Epithelial cell of esophagus (primary cell): ENCODE results near the gene RAB31.
A peak's percentile ranks its signal among the peaks of the same experiment; 100 is the strongest.

ENCODE experiments used
- DNase-seq: peaks from one replicate; pipeline ENCODE4 v3.0.0; 2010; ENCODE audit warnings: low read depth
- H3K4me3 ChIP-seq: 2 replicates; pipeline ENCODE4 v1.5.1; 2011; ENCODE audit warnings: mild to moderate bottlenecking, low read length, control low read depth
- TF ChIP-seq, protein P1 (sequence below): IDR thresholded peaks from 2 replicates; pipeline ENCODE4 v1.5.1; 2011; ENCODE audit warnings: low read depth, mild to moderate bottlenecking, low read length, control low read depth, inconsistent platforms; ENCODE audit not compliant: insufficient read depth; ENCODE audit errors: missing control alignments

The RAB31 gene

DNA sequence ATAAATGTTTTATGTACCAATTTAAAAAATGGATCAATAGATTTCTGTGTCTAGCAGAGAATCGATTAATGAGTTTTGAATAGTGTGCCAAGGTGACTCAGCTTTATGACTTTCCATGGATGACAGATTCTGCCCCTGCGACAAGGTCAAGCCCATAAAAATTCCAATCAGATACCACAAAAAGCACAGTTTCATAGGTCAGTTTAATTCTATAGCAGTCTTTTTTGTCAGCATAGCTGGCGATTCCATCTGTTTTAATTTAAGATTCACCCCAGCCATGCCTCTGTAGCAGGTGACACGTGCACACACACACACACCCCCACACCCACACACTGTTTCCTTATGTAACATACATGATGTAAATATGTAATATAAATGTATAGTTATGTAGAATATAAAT, 28.9 kb downstream of the RAB31 start:
- H3K4me3 ChIP-seq, result no peak overlapping the region
- TF ChIP-seq, protein P1, sequence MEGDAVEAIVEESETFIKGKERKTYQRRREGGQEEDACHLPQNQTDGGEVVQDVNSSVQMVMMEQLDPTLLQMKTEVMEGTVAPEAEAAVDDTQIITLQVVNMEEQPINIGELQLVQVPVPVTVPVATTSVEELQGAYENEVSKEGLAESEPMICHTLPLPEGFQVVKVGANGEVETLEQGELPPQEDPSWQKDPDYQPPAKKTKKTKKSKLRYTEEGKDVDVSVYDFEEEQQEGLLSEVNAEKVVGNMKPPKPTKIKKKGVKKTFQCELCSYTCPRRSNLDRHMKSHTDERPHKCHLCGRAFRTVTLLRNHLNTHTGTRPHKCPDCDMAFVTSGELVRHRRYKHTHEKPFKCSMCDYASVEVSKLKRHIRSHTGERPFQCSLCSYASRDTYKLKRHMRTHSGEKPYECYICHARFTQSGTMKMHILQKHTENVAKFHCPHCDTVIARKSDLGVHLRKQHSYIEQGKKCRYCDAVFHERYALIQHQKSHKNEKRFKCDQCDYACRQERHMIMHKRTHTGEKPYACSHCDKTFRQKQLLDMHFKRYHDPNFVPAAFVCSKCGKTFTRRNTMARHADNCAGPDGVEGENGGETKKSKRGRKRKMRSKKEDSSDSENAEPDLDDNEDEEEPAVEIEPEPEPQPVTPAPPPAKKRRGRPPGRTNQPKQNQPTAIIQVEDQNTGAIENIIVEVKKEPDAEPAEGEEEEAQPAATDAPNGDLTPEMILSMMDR, result no peak
- no peak for DNase-seq

DNA sequence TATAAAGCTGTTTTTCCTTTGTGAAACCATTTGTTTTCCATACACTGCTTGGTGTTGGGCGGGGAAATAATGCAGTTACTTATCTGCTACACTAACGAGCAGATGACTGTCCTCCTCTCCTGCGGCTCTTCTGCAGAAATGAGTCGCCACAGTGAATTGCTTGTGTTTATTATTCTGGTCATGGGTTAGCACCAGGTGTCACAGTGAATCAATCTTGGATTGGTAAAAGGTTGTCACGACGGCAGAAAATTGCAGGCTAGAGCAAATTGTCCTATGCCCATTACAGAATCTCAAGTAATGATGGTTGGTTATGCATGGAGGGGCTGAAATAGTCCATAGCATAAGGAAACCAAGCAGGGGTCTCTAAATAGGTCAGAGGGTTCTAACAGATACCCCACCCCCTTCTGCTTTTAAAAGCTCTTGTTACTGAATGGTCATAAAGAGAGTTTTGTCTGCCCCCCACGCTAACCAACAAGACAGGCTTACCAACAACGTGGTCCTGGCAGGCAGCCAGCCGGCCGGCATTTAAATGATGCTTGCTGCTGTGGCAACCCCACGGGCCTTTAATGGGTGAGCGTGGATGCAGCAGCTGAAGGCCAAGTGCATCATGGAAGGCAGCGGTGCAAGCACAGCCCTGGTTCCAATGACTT, 29.5 kb downstream of the RAB31 start:
- peak; percentile 55 for DNase-seq
- TF ChIP-seq, protein P1, result no peak
- no peak overlapping the region for H3K4me3 ChIP-seq

DNA sequence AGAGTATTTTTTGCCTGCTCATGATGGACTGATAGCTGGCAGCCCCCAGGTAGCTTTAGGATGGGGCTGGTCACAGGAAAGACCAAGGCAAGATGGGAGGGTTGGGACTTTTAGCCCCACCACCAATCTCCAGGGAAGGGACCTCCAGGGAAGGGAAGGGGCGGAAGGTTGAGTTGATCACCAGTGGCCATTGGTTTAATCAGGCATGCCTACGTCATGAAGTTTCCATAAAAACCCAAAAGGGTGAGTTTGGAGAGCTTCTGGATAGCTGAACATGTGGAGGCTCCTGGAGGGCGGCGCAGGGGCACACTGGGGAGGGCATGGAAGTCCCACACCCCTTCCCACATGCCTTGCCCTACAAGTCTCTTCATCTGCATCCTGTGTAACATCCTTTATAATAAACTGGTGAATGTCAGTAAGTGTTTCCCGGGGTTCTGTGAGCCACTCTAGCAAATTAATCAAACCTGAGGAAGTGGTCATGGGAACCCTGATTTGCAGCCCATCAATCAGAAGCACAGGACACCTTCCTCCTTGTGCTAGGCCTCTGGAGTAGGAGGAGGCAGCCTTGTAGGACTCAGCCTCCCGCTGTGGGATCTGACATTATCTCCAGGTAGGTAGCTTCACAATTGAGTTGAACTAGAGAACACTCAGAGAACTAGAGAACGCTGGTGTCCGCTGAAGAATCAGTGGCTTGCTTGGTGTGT, 30.3 kb downstream of the RAB31 start:
- DNase-seq, result no peak
- no peak overlapping the region for H3K4me3 ChIP-seq
- TF ChIP-seq, protein P1, result no peak

DNA sequence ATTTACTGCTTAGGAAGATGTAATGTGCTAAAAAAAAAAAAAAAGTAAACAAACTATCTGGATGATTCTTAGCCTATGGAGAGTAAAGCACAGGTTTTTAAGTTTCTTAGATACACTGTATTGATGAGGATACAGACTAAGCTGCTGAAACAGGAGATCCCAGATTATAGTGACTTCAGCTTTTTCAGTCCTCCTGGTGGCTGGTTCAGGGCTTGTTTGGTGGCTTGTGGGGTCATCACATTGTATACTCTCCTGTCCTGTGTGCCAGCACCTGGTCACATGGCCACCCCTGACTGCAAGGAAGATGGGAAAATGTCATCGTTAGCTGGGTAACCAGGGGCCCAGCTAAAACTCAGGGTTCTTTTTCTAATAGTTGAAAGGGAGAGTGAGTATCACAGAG, 31.4 kb downstream of the RAB31 start:
- H3K4me3 ChIP-seq, result no peak overlapping the region
- TF ChIP-seq, protein P1, result peak; percentile 5
- no peak for DNase-seq

DNA sequence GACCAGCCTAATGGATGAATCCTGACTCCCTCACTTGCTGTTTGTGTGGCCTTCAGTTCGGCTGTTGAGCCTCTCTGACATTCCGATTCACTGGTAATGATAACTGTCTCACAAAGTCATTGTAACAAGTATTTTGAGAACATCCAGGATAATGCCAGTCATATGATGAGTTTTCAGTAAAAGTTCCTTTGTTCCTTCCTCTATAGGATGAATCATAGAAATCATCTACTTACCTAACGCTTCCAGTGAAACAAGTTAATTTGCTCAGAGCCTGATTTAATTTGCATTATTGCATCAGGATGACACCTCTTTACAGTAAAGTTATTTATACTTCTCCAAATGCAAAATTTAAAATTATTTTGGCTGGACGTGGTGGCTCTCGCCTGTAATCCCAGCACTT, 32.0 kb downstream of the RAB31 start:
- no peak overlapping the region for H3K4me3 ChIP-seq
- peak; percentile 74 for DNase-seq
- TF ChIP-seq, protein P1, result no peak

DNA sequence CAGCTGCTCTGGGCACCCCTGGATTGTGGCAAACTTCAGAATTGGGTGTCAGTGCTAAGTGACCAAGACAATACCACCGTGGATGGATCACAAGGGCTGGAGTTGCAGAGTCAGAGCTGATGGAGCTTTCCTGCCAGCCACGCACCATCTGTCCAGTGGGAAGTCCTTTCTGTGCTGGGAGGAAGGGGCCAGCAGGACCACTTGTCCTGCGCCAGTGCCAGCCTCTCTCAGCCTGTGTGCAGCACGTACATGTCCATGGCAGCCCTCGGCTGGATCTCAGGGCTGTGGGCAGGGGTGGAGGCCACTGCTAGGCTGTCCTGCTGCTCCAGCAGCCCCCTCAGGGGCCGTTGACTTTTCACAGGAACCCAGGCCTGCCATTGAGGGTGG, 33.3 kb downstream of the RAB31 start:
- DNase-seq, result no peak
- no peak overlapping the region for H3K4me3 ChIP-seq
- TF ChIP-seq, protein P1, result no peak

DNA sequence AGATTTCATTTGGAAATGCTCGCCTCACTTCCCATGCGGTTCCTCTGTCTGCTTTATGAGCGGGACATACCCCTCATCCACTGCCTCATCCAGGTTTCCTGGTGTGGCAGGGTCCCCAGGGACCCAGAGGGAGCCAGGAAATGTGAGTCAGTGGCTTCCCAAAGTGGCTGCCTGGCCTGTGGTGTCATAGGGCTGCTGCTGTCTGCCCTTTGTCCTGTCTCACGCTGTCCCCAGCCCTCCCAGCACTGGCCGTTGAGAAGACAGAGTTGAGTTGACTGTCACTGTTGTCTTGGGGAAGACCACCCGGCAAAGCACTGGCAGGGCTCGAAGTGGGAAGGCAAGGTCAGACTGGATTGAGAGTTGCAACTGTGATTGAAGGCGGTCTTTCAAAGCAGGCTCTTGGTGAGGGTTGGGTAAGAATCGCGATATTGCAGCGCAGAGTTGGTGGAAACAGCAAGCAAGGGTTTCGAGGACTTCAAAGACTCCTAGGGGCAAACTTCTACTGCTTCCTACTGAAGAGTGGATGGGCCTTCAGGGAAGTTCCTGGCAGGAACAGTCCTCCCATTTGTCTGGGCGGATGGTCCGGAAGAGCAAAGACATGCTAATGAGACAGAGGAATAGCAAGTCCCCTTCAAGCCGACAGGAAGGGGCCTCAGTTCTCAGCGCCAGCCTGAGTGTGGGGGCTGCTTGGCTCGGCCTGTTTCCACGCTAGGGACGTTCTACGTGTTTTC, 33.9 kb downstream of the RAB31 start:
- DNase-seq, result peak; percentile 20
- H3K4me3 ChIP-seq, result no peak overlapping the region
- TF ChIP-seq, protein P1, result no peak
